Measurements from ENCODE around the gene GRWD1.

Gene GRWD1

GRCh38 chr19:48496959-48497727 lies 51.4 kb downstream of the GRWD1 start:
- 94% methylated on average over 45 of the region's 45 CpGs for WGBS, 2 experiments

GRCh38 chr19:48497728-48498594 lies 52.2 kb downstream of the GRWD1 start:
- no peak overlapping the region for H3K4me3 ChIP-seq (ENCODE audit: insufficient read depth, low read depth, low read length)
- peaks cover 19% of the 10 kb centered on the region for H3K27me3 ChIP-seq (ENCODE audit: control insufficient read depth, insufficient read depth, low read length, poor library complexity, severe bottlenecking)
- peaks cover 4% of the 10 kb centered on the region for H3K4me1 ChIP-seq (ENCODE audit: control insufficient read depth, insufficient read depth, low read length)
- 94% methylated on average over 46 of the region's 46 CpGs for WGBS, 2 experiments
- no peaks in the 10 kb centered on the region for H3K9me3 ChIP-seq (ENCODE audit: control insufficient read depth, low read length)
- no peaks in the 10 kb centered on the region for H3K36me3 ChIP-seq (ENCODE audit: control insufficient read depth, insufficient read depth, low read length)
- no peak overlapping the region for H3K27ac ChIP-seq (ENCODE audit: insufficient read depth, low read depth, low read length, poor library complexity, severe bottlenecking)

More at GRCh38 chr19:48496959-48497727, 51.4 kb downstream of the GRWD1 start:
- Histone ChIP-seq H3K27me3 (ENCODE audit: control insufficient read depth, insufficient read depth, low read length, poor library complexity, severe bottlenecking) (peaks cover 20% of the 10 kb centered on the region), H3K4me1 (ENCODE audit: control insufficient read depth, insufficient read depth, low read length) (no peaks in the 10 kb centered on the region), H3K4me3 (ENCODE audit: insufficient read depth, low read depth, low read length) (no peak overlapping the region), H3K27ac (ENCODE audit: insufficient read depth, low read depth, low read length, poor library complexity, severe bottlenecking) (no peak overlapping the region), H3K36me3 (ENCODE audit: control insufficient read depth, insufficient read depth, low read length) (no peaks in the 10 kb centered on the region), H3K9me3 (ENCODE audit: control insufficient read depth, low read length) (no peaks in the 10 kb centered on the region)

- no peak overlapping the region for H3K4me3 ChIP-seq (ENCODE audit: insufficient read depth, low read depth, low read length)
- peaks cover 4% of the 10 kb centered on the region for H3K4me1 ChIP-seq (ENCODE audit: control insufficient read depth, insufficient read depth, low read length)
- H3K36me3 ChIP-seq (ENCODE audit: control insufficient read depth, insufficient read depth, low read length): no peaks in the 10 kb centered on the region
- H3K27me3 ChIP-seq (ENCODE audit: control insufficient read depth, insufficient read depth, low read length, poor library complexity, severe bottlenecking): peaks cover 19% of the 10 kb centered on the region
- H3K27ac ChIP-seq (ENCODE audit: insufficient read depth, low read depth, low read length, poor library complexity, severe bottlenecking): no peak overlapping the region
- WGBS, 2 experiments: 90 to 93% methylated on average over 59 of the region's 59 CpGs
- H3K9me3 ChIP-seq (ENCODE audit: control insufficient read depth, low read length): no peaks in the 10 kb centered on the region
These were observed 53.0 kb downstream of the GRWD1 start for GRCh38 chr19:48498595-48499311.

- 91 to 92% methylated on average over 44 of the region's 44 CpGs for WGBS, 2 experiments
- Histone ChIP-seq H3K9me3 (ENCODE audit: control insufficient read depth, low read length) (no peaks in the 10 kb centered on the region), H3K4me3 (ENCODE audit: insufficient read depth, low read depth, low read length) (no peak overlapping the region), H3K4me1 (ENCODE audit: control insufficient read depth, insufficient read depth, low read length) (peaks cover 4% of the 10 kb centered on the region), H3K27ac (ENCODE audit: insufficient read depth, low read depth, low read length, poor library complexity, severe bottlenecking) (no peak overlapping the region), H3K27me3 (ENCODE audit: control insufficient read depth, insufficient read depth, low read length, poor library complexity, severe bottlenecking) (peaks cover 13% of the 10 kb centered on the region), H3K36me3 (ENCODE audit: control insufficient read depth, insufficient read depth, low read length) (no peaks in the 10 kb centered on the region)
These were observed 53.7 kb downstream of the GRWD1 start for GRCh38 chr19:48499316-48500090.

- 54% methylated on average over 32 of the region's 32 CpGs for WGBS, 2 experiments
- no peaks in the 10 kb centered on the region for H3K36me3 ChIP-seq (ENCODE audit: control insufficient read depth, insufficient read depth, low read length)
- H3K27ac ChIP-seq (ENCODE audit: insufficient read depth, low read depth, low read length, poor library complexity, severe bottlenecking): no peak overlapping the region
- peak overlapping the region; percentile 39 for H3K4me3 ChIP-seq (ENCODE audit: insufficient read depth, low read depth, low read length)
- H3K27me3 ChIP-seq (ENCODE audit: control insufficient read depth, insufficient read depth, low read length, poor library complexity, severe bottlenecking): peaks cover under 1% of the 10 kb centered on the region
- peaks cover 4% of the 10 kb centered on the region for H3K4me1 ChIP-seq (ENCODE audit: control insufficient read depth, insufficient read depth, low read length)
- H3K9me3 ChIP-seq (ENCODE audit: control insufficient read depth, low read length): no peaks in the 10 kb centered on the region
These were observed 55.2 kb downstream of the GRWD1 start for GRCh38 chr19:48500830-48501493.

- Histone ChIP-seq H3K27ac (ENCODE audit: insufficient read depth, low read depth, low read length, poor library complexity, severe bottlenecking) (no peak overlapping the region), H3K4me1 (ENCODE audit: control insufficient read depth, insufficient read depth, low read length) (peaks cover 4% of the 10 kb centered on the region), H3K36me3 (ENCODE audit: control insufficient read depth, insufficient read depth, low read length) (no peaks in the 10 kb centered on the region), H3K4me3 (ENCODE audit: insufficient read depth, low read depth, low read length) (peak overlapping the region; percentile 39), H3K9me3 (ENCODE audit: control insufficient read depth, low read length) (no peaks in the 10 kb centered on the region), H3K27me3 (ENCODE audit: control insufficient read depth, insufficient read depth, low read length, poor library complexity, severe bottlenecking) (no peaks in the 10 kb centered on the region)
- WGBS, 2 experiments: 1 to 2% methylated on average over 20 of the region's 20 CpGs
These were observed 55.9 kb downstream of the GRWD1 start for GRCh38 chr19:48501494-48502349.

GRCh38 chr19:48502350-48503018 lies 56.7 kb downstream of the GRWD1 start:
- no peak overlapping the region for H3K27ac ChIP-seq (ENCODE audit: insufficient read depth, low read depth, low read length, poor library complexity, severe bottlenecking)
- 29 to 30% methylated on average over 27 of the region's 27 CpGs for WGBS, 2 experiments

GRCh38 chr19:48506138-48506733 lies 60.5 kb downstream of the GRWD1 start:
- no peaks in the 10 kb centered on the region for H3K36me3 ChIP-seq (ENCODE audit: control insufficient read depth, insufficient read depth, low read length)
- WGBS, 2 experiments: 92 to 95% methylated on average over 5 of the region's 5 CpGs
- H3K4me3 ChIP-seq (ENCODE audit: insufficient read depth, low read depth, low read length): no peak overlapping the region
- H3K9me3 ChIP-seq (ENCODE audit: control insufficient read depth, low read length): no peaks in the 10 kb centered on the region
- peaks cover 4% of the 10 kb centered on the region for H3K4me1 ChIP-seq (ENCODE audit: control insufficient read depth, insufficient read depth, low read length)
- H3K27ac ChIP-seq (ENCODE audit: insufficient read depth, low read depth, low read length, poor library complexity, severe bottlenecking): no peak overlapping the region
- peaks cover under 1% of the 10 kb centered on the region for H3K27me3 ChIP-seq (ENCODE audit: control insufficient read depth, insufficient read depth, low read length, poor library complexity, severe bottlenecking)

More at GRCh38 chr19:48502350-48503018, 56.7 kb downstream of the GRWD1 start:
- Histone ChIP-seq H3K4me3 (ENCODE audit: insufficient read depth, low read depth, low read length) (peak overlapping the region; percentile 28), H3K36me3 (ENCODE audit: control insufficient read depth, insufficient read depth, low read length) (no peaks in the 10 kb centered on the region), H3K27me3 (ENCODE audit: control insufficient read depth, insufficient read depth, low read length, poor library complexity, severe bottlenecking) (no peaks in the 10 kb centered on the region), H3K9me3 (ENCODE audit: control insufficient read depth, low read length) (no peaks in the 10 kb centered on the region), H3K4me1 (ENCODE audit: control insufficient read depth, insufficient read depth, low read length) (peaks cover 4% of the 10 kb centered on the region)
